Measurements from ENCODE around the gene FOXP1.

The FOXP1 gene

GRCh38 chr3:71583566-71584393 is at the start of gene FOXP1:
TSS of gene FOXP1 (minus strand) at chr3:71583728. CDS start at chr3:71198381, 385,347 bp downstream.
- Histone ChIP-seq H3K9me3 (ENCODE audit: control insufficient read depth, insufficient read depth, low read length) (no peaks in the 10 kb centered on the region), H3K4me1 (ENCODE audit: insufficient read depth, low read length) (peaks cover 6% of the 10 kb centered on the region; the same call in 1 of the 2 replicates), H3K9ac (ENCODE audit: low read depth, low read length) (peak within 1 kb of the TSS; percentile 91), H3K36me3 (ENCODE audit: insufficient read depth, low read length) (no peaks in the 10 kb centered on the region)

DNA sequence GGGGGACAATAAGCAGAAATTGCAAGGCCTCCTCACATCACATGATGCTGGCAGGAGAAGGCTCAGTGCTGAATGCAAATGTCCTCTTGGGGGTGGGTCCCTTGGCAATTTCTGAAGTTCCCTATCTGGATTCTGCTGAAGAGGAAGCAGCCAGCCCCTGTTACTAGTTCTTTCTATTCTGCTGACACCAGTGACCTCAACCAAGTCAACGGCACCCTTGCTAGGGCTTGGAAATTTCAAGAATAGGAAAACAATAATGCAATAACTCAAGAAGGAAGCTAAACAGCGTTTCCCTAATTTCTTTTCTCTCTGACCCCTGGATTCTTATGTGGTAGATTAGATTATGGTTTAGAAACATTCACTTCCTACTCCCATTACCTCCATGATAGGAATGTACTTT is 46.2 kb upstream of the FOXP1 start:
- no peaks in the 10 kb centered on the region for H3K4me1 ChIP-seq (ENCODE audit: insufficient read depth, low read length)

DNA sequence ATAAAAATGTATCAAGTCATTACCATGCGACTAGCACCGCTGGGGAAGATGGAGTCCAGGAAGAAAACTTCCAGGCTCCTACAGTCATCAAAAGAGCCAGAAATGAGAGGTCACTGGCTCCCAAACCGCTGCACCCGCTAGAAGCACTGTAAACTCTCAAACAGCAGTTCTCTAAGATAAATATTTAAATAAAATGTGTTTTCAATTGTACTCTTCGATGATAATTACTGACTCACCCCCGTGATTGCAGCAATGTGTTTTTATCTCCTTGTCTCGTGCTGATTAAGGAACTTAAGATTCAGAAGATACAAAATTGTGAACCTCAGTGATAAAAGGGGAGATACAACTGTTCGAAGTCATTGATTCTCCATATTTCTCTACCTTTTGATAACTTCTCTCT is 45.8 kb upstream of the FOXP1 start:
- H3K4me1 ChIP-seq (ENCODE audit: insufficient read depth, low read length) = no peaks in the 10 kb centered on the region
- H3K36me3 ChIP-seq (ENCODE audit: insufficient read depth, low read length) = no peaks in the 10 kb centered on the region
- H3K9ac ChIP-seq (ENCODE audit: low read depth, low read length) = no peak overlapping the region
- no peaks in the 10 kb centered on the region; the same call in 1 of the 2 replicates for H3K9me3 ChIP-seq (ENCODE audit: control insufficient read depth, insufficient read depth, low read length)

More for the DNA sequence above, 46.2 kb upstream of the FOXP1 start:
- Histone ChIP-seq H3K9ac (ENCODE audit: low read depth, low read length) (no peak overlapping the region), H3K36me3 (ENCODE audit: insufficient read depth, low read length) (no peaks in the 10 kb centered on the region), H3K9me3 (ENCODE audit: control insufficient read depth, insufficient read depth, low read length) (no peaks in the 10 kb centered on the region; the same call in 1 of the 2 replicates)

- Histone ChIP-seq H3K4me1 (ENCODE audit: insufficient read depth, low read length) (no peaks in the 10 kb centered on the region), H3K9me3 (ENCODE audit: control insufficient read depth, insufficient read depth, low read length) (no peaks in the 10 kb centered on the region; the same call in 1 of the 2 replicates), H3K36me3 (ENCODE audit: insufficient read depth, low read length) (no peaks in the 10 kb centered on the region), H3K9ac (ENCODE audit: low read depth, low read length) (no peak overlapping the region)
Observed at GRCh38 chr3:71628522-71628921, 45.0 kb upstream of the FOXP1 start.

DNA sequence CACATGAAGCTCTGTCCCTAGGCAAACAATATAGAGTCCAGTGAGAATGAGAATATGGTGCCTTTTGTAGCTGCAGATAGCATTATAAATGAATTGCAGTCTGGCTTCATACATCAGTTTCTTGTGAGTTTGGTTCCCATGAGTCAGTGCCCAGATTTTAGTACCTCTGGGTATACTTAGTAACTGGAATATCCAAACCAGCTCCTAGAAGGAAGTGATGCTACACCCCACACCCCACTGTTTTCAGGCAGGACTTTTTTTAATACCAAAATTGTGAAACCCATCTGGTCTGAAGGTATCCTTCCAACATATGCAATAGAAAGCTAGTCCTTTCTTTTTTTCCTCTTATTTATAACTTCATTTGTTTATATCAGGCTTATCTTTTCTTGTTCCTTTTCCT is 42.1 kb upstream of the FOXP1 start:
- Histone ChIP-seq H3K36me3 (ENCODE audit: insufficient read depth, low read length) (no peaks in the 10 kb centered on the region), H3K9ac (ENCODE audit: low read depth, low read length) (no peak overlapping the region), H3K4me1 (ENCODE audit: insufficient read depth, low read length) (no peaks in the 10 kb centered on the region), H3K9me3 (ENCODE audit: control insufficient read depth, insufficient read depth, low read length) (no peaks in the 10 kb centered on the region)

GRCh38 chr3:71621825-71622537 is 38.5 kb upstream of the FOXP1 start:
- H3K4me1 ChIP-seq (ENCODE audit: insufficient read depth, low read length) = no peaks in the 10 kb centered on the region
- no peaks in the 10 kb centered on the region for H3K36me3 ChIP-seq (ENCODE audit: insufficient read depth, low read length)
- H3K9ac ChIP-seq (ENCODE audit: low read depth, low read length) = no peak overlapping the region
- H3K9me3 ChIP-seq (ENCODE audit: control insufficient read depth, insufficient read depth, low read length) = no peaks in the 10 kb centered on the region

- Histone ChIP-seq H3K36me3 (ENCODE audit: insufficient read depth, low read length) (no peaks in the 10 kb centered on the region), H3K9ac (ENCODE audit: low read depth, low read length) (no peak overlapping the region), H3K9me3 (ENCODE audit: control insufficient read depth, insufficient read depth, low read length) (no peaks in the 10 kb centered on the region), H3K4me1 (ENCODE audit: insufficient read depth, low read length) (no peaks in the 10 kb centered on the region)
Observed at GRCh38 chr3:71618538-71618937, 35.0 kb upstream of the FOXP1 start.

GRCh38 chr3:71616571-71617021 is 33.1 kb upstream of the FOXP1 start:
- H3K36me3 ChIP-seq (ENCODE audit: insufficient read depth, low read length) = no peaks in the 10 kb centered on the region
- H3K9ac ChIP-seq (ENCODE audit: low read depth, low read length) = no peak overlapping the region
- H3K4me1 ChIP-seq (ENCODE audit: insufficient read depth, low read length) = no peaks in the 10 kb centered on the region
- no peaks in the 10 kb centered on the region for H3K9me3 ChIP-seq (ENCODE audit: control insufficient read depth, insufficient read depth, low read length)

DNA sequence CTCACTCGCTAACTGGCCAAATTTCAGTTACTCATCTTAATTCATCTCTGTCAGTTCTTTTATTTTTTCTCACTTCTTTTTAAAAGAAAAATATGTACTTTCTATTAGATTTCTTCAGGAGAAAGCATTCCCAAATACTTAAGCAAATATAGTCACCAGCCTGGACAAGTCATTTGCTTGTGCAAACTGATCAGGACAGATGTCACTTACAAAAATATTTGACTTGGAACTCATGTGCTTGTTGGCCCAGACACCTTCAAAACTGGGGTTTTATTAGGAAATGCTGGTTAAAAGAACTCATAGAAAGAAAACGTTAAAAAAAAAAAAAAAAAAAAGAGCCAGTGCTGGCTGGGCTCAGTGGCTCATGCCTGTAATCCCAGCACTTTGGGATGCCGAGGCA is 31.3 kb upstream of the FOXP1 start:
- Histone ChIP-seq H3K36me3 (ENCODE audit: insufficient read depth, low read length) (no peaks in the 10 kb centered on the region), H3K9ac (ENCODE audit: low read depth, low read length) (no peak overlapping the region), H3K4me1 (ENCODE audit: insufficient read depth, low read length) (no peaks in the 10 kb centered on the region), H3K9me3 (ENCODE audit: control insufficient read depth, insufficient read depth, low read length) (no peaks in the 10 kb centered on the region)

DNA sequence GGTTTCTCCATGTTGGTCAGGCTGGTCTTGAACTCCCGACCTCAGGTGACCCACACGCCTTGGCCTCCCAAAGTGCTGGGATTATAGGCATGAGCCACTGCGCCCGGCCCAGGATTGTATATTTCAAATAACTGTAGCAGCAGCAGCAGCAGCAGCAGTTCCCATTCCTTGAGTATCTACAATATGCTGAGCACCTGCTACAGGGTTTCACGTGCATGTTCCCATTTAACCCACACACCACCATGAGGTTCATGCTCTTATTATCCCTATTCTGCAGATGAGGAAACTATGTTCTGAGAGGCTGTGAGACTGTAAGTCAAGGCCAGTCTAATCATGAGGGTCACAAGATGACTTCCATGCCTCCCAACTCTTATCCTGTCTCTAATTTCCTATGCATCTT is 30.9 kb upstream of the FOXP1 start:
- Histone ChIP-seq H3K9ac (ENCODE audit: low read depth, low read length) (no peak overlapping the region), H3K4me1 (ENCODE audit: insufficient read depth, low read length) (no peaks in the 10 kb centered on the region), H3K36me3 (ENCODE audit: insufficient read depth, low read length) (no peaks in the 10 kb centered on the region), H3K9me3 (ENCODE audit: control insufficient read depth, insufficient read depth, low read length) (no peaks in the 10 kb centered on the region)

GRCh38 chr3:71611099-71611498 is 27.6 kb upstream of the FOXP1 start:
- no peaks in the 10 kb centered on the region for H3K36me3 ChIP-seq (ENCODE audit: insufficient read depth, low read length)
- no peaks in the 10 kb centered on the region for H3K4me1 ChIP-seq (ENCODE audit: insufficient read depth, low read length)
- H3K9ac ChIP-seq (ENCODE audit: low read depth, low read length) = no peak overlapping the region
- H3K9me3 ChIP-seq (ENCODE audit: control insufficient read depth, insufficient read depth, low read length) = no peaks in the 10 kb centered on the region

GRCh38 chr3:71607364-71607763 is 23.8 kb upstream of the FOXP1 start:
- Histone ChIP-seq H3K4me1 (ENCODE audit: insufficient read depth, low read length) (no peaks in the 10 kb centered on the region), H3K9ac (ENCODE audit: low read depth, low read length) (no peak overlapping the region), H3K9me3 (ENCODE audit: control insufficient read depth, insufficient read depth, low read length) (no peaks in the 10 kb centered on the region), H3K36me3 (ENCODE audit: insufficient read depth, low read length) (no peaks in the 10 kb centered on the region)

GRCh38 chr3:71606582-71606981 is 23.1 kb upstream of the FOXP1 start:
- Histone ChIP-seq H3K4me1 (ENCODE audit: insufficient read depth, low read length) (no peaks in the 10 kb centered on the region), H3K9ac (ENCODE audit: low read depth, low read length) (no peak overlapping the region), H3K9me3 (ENCODE audit: control insufficient read depth, insufficient read depth, low read length) (no peaks in the 10 kb centered on the region), H3K36me3 (ENCODE audit: insufficient read depth, low read length) (no peaks in the 10 kb centered on the region)

DNA sequence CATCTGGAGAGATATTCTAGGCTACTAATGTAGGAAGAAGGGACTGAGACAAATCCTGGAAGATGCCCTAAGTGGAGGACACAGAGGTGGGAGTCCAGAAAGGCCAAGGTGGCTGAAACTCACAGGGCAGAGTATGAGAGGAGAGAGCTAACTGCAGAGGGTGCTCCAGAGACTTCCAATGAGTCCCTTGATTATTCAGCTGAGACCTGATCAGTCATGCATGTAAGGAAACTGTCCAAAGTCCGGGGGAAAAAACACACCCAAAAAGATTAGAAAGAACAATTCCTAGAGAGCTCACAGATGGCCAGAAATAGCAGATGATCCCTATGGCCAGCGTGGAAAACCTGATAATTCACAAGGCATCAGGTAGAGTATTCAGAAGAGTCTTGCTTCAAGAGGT is 18.7 kb upstream of the FOXP1 start:
- Histone ChIP-seq H3K9me3 (ENCODE audit: control insufficient read depth, insufficient read depth, low read length) (no peaks in the 10 kb centered on the region), H3K9ac (ENCODE audit: low read depth, low read length) (no peak overlapping the region), H3K4me1 (ENCODE audit: insufficient read depth, low read length) (no peaks in the 10 kb centered on the region), H3K36me3 (ENCODE audit: insufficient read depth, low read length) (no peaks in the 10 kb centered on the region)

GRCh38 chr3:71601811-71602210 is 18.3 kb upstream of the FOXP1 start:
- Histone ChIP-seq H3K9me3 (ENCODE audit: control insufficient read depth, insufficient read depth, low read length) (no peaks in the 10 kb centered on the region), H3K36me3 (ENCODE audit: insufficient read depth, low read length) (no peaks in the 10 kb centered on the region), H3K9ac (ENCODE audit: low read depth, low read length) (no peak overlapping the region)

More at GRCh38 chr3:71601811-71602210, 18.3 kb upstream of the FOXP1 start:
- no peaks in the 10 kb centered on the region for H3K4me1 ChIP-seq (ENCODE audit: insufficient read depth, low read length)
